NCI-H748 (cell line): ENCODE measurements around the gene GLCE.
"Not testable (repeated sequence)": the region's sequence is repeated elsewhere in the genome, so short reads cannot be mapped to it uniquely, and the experiment has no call there.

Source experiments
- DNase-seq: peaks from one replicate; lab custom pipeline; 2025; ENCODE audit not compliant: unreplicated experiment; lab: John Stamatoyannopoulos, UW

The GLCE gene

DNA sequence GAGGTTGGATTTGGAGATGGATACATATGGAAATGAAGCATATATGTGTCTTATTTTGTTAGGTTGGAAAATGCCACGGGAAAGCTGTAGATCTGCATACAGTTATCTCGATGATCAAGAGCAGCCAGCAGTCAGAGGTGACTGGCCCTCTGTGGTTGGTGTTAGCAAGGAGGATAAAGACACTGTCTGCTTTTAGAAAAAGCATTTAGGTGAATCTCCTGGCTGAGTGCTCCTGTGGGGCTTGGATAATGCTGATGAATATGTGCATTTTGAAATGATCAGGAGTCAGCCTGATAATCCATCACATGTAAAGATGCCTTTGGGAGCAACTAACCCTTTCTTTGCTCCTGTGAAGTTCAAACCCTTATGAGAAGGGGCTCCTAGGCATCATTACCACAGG lies 24.9 kb upstream of the GLCE start:
- DNase-seq = no peak

DNA sequence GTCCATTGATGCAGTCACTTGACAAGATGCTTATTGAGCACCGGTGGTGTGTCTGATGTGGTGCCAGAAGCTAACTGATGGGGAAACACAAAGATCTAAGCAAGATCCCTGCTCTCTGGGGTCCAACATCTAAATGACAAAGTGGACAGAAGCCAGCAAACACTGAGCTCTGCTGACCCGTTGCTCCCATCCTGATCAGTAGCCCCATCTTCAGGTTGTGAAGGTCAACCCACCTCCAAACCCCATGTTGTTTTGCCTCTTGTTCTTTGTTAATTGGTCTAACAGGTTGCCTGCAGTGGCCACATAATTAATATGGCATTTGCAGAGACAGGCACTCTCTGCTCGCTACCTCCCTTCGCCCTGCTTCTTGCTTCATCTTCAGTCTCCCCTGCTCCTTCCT lies 21.5 kb upstream of the GLCE start:
- no peak for DNase-seq

DNA sequence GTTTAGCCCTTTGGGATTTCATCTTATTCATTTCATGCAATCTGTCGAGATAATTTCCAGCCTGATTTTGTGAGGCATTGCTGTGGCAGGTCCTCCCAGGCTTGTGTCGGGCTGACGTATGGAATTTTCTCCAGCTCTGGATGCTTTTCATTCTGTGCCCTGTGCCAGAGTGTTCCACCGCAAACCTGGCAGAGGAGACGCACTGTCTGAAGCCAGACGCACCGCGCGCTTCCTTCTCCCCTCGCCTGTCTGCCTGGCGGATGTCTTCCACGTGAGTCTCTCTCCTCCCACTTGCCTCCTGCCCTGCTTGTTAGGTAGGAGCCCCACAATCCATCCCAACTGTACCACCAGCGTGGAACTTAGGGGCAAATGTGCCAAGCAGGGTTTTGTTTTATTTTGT lies 20.1 kb upstream of the GLCE start:
- DNase-seq = peak; percentile 2

DNA sequence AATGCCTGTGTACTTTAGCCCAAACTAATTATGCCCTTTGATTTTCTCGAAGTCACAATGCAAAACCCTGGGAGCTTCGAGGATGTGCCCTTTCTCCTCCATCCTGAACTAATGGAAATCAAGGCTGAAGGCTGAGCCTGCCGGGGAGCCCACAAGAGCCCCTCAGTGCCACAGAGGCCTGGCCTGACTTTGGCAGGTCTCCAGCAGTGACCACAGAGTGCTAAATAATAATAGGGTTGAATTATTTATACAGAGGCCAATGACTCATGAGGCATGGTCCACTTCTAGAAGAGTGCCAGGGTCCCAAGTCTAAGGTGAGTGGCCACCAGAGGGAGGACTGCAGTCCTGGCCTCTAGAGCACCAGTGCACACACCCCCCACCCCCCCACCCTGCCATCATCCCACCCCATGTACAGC lies 19.1 kb upstream of the GLCE start:
- DNase-seq = peak; percentile 53

DNA sequence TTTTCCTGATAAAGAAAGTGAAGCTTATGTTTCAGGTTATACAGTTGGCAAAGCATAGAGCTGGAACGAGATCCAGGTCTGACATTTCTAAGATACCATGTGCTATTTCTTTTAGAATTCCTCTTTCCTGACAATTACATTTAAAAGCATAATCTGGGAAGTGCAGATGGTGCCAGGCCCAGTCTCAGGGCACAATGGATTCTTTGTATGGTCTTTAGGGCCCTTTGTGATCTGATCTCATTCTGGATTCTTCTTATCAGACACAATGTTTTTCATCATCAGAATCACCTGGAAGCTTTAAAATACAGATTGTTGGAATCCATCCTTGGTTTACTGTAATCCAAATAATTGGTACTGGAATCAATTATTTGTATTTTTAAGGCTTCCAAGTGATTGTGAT lies 18.6 kb upstream of the GLCE start:
- no peak for DNase-seq

DNA sequence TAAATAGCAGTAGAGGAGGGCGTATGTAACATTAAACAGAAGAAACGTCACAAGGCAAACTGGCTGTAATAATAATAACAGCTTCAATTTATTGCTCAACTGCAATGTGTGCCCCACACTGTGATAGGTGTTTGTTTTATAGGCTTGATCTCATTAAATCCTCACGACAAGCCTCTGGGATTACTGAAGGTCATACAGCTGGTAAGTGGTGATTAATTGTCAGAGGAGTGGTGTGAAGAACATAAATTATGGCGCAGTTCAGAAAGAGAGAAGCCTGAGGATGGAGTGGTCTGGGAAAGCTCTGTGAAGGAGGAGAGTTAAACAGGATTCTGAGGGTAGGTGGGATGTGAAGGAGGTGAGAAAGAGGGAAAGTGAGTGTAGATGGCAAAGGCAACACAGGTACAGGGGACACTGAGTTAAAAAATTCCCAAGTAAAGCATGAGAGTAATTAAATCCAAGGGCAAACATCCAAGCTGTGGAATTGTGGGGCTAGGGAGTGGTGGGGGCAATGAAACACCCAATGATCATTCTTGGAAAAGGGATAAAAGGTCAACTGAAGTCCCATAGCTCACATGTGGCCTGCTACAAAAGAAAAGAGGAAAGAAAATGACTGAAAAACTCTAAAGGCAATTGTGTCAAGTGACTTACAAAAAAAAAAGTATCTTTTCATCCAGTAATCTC lies 16.5 kb upstream of the GLCE start:
- DNase-seq = peak; percentile 84

DNA sequence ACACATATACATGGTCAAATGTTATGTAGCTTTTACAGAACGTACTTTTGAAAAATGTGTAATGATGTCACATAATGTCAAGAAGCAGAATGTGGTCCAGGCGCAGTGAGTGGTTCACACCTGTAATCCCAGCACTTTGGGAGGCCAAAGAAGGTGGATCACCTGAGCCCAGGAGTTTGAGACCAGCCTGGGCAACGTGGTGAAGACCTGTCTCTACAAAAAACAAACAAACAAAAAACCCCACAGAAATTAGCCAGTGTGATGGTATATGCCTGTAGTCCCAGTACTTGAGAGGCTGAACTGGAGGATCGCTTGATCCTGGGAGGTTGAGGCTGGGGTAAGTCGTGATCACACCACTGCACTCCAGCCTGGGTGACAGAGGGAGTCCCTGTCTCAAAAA lies 15.9 kb upstream of the GLCE start:
- no peak for DNase-seq

DNA sequence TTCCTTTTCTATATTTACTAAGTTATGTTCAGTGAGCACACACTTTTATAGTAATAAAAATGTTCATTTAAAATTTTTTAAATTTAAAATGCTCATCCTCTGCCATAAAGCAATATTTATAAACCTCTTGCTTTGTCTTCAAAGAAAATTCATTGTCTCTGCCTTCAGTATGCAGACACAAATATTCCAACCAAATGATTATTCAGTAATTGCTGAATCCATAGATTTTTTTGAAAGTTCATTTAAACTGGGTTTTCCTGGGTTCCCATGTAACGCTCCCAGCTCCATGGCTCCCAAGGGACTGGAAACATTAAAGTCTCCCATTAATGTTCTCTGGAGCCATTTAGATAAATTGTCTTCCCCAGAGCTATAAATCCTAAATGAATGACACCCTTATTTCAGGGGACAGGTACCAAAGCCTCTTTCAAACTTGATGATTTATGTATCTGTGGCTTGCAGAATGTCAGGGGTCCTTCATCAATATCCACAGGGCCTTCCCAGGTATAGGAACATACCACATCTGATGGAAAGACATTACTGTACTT lies 15.2 kb upstream of the GLCE start:
- no peak for DNase-seq

DNA sequence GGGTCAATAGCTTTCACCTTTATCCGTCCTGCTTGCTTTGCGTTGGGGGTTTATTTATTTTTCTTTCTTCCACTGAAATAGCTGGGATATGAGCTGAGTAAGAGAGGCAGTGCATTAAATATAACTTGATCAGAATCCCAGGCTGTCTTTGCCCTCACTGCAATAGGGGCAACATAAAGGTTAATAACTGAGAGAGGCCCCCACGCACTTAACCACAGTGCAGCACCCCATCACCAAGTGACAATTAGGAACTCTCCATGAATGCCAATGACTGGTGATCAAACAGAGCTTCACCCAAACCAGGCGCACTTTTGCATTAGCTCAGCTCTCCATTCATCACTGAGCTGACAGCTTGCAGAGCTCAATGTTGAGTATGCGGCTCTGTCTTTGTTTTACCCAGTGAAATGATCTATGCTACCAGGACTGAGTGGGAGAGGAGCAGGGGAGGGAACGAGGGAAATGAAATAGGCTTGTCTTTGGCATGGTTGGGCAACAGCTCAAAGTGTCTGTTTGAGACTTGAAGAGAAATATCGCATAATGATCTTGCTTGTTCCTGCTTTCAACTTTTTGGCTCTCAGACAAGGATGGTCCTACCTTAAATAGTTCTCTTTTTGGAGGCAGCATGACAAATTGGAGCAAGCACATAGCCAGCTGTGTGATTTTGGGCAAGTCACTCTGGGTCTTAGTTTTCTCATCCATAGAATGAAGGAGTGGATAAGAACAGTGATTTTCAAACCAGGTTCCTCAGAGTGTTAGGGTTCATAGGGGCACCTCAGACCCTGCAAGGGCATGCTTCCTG lies 14.5 kb upstream of the GLCE start:
- DNase-seq = peak; percentile 12

DNA sequence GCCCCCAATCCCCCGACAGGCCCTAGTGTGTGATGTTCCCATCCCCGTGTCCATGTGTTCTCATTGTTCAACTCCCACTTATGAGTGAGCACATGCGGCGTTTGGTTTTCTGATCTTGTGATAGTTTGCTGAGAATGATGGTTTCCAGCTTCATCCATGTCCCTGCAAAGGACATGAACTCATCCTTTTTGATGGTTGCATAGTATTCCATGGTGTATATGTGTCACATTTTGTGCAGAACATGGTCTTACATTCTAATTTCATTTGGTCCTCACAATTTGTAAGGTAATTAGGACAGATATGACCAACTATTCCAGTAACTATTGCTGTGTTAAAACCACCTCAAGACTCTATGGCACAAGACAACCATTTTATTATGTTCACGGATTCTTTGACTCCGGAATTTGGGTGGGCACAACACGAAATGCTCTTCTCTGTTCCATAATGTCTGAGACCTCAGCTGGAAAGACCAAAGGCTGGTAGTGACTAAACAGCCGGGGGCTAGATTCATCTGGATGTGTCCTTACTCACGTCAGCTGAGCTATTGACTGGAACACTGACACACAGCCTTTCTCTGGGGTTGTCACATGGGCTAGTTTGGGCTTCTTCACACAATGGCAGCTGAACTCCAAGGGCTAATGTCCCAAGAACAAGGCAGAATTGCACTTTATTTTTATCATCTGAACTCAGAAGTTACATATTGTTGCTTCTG lies 13.6 kb upstream of the GLCE start:
- no peak for DNase-seq

DNA sequence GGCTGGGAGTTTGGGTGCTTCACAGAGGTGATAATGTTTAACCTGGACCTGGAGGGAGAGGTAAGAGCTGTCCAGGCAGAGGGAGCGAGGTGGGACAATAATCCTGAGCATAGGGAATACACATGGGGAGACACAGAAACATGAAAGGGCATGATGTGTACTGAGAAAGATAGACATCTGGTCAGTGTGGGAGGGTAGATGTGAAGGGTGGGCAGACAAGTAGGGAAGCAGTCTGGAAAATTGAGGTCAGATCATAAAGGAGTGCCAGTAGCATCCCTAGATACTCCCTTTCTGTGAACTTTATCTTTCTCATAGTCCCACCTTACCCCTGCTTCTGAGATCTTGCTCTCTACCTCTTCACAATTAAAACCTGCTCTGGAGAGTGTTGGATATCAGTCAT lies 12.0 kb upstream of the GLCE start:
- DNase-seq = no peak

DNA sequence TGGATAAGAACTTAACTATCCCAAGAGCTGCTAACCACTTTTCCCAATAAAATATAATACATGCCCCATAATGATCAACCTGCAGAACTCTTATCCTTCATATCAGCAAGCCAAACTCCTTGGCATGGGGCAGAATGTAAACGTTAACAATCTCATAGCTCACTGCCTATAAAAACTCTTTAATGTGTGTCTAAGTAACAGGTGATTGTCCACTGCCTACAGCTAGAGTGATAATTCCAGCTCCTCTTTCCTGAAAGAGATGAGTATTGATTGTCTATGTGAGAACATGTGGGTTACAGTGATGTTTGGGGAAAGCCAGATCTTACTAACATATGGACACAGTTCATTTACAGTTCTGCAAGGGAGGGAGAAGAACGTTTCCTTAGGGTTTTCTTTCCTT lies 11.3 kb upstream of the GLCE start:
- DNase-seq = no peak

DNA sequence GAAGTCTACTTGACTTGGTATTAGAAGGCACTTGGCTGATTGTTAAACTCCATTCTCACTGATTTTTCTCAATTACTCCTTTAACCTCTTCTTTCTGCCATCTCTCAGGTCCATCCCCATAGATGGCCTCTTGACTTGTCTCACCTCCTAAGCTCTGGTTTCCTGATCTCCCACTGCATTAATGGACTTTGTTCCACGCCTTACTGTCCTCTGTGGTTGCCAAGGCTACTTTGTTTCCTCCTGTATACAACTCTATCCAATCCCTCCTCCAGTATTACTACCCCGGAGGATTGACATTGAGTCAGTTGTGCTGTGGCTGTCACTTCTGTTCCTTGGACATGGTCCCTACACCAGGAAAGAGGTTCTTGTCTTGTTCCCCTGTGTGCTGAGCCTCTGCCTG lies 10.6 kb upstream of the GLCE start:
- no peak for DNase-seq

DNA sequence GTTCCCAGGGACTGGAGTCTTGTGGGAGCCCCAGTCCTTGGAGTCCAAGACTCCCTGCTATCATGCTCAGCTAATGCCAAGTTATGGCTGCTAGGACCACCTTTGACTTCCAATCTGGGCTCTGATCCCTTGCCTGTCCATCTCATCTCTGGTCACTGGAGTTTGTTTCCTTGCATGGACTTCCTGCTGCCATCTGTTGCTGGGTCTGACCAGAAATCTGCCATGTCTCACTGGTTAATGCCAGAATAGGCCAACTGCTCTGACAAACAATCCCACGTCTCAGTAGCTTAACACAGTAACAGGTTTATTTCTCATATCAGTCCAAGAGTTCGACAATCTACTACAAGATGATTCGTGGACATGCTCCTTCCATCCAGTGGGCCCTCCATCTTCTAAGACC lies 10.1 kb upstream of the GLCE start:
- DNase-seq = no peak

DNA sequence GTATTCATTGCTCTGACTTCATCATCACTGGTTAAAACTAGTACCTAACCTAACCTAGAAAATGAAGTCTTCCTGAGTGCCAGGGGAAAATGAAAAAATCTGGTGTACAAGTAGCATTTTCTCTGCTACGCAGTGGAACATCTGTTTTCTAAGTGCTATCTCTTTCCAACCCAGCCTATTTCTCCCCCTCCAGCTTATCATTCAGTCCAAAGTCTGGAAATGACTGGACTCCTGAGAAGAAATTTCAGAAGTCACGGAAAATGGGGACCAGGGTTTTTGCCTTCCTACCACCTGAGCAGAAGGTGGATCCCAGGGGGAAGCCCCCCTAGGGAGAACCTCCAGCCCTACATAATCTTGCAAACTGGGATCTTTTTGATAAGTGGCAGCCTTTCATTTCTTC lies 9.6 kb upstream of the GLCE start:
- DNase-seq = no peak

DNA sequence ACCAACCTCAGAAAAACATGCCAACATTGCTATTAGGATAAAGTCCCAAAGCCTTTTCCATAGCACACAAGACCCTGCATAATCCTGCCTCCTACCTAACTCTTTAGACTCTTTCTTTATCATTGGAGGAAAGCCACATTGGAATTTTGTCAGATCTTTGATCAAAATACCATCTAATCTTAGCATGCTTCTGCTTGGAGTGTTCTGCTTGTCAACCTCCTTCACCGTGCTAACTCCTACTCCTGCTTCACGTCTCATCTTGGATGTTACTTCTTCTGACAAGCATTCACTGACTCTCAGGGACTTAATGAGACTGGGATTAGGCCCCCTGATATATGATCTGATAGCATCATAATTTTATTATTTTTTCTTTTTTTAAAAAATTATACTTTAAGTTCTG lies 7.4 kb upstream of the GLCE start:
- DNase-seq = no peak

DNA sequence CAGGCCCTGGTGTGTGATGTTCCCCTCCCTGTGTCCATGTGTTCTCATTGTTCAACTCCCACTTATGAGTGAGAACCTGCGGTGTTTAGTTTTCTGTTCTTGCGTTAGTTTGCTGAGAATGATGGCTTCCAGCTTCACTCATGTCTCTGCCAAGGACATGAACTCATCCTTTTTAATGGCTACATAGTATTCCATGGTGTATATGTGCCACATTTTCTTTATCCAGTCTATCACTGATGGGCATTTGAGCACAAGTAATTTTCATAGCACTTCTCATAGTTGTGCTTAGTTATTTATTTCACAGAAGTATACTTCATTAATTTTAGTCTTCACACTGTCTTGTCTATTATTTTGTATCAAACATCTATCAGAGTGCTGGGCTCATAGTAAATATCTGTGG lies 6.8 kb upstream of the GLCE start:
- DNase-seq = not testable (repeated sequence)

DNA sequence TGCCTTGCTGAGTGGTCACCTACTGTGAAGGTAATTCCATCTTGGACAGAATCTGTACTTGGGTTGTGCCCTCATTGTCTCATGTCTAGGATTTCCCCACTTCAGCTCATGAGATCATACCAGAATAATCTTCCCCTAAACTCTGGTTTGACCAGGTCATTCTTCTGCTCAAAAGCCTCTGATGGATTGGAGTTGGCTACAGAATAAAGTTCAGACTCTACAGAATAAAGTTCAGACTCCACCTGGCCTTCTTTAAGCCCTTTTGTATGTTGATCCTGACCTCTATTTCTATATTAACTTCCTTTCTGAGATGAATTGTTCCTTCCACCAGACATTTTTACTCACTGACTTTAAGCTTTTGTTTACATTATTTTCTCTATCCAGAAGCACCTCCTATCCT lies 6.4 kb upstream of the GLCE start:
- no peak for DNase-seq

DNA sequence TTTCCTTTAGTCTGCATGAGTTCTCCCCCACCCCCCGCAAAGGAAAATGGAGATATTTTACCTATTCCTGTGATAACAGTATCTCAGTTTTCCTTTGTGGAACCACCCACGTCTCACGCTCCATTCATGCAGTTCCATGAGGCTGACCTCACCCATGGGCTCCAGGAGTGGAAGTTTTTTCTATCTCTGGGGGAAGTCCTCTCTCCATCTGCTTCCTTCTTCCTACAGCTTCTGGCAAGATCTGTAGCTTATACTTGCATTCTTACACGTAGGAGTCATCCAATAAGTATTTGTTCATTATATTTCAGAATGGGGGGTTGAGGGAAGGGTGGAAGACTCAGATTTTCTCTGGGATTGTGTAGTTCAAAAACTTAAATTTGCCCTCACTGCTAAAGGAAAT lies 5.8 kb upstream of the GLCE start:
- no peak for DNase-seq

DNA sequence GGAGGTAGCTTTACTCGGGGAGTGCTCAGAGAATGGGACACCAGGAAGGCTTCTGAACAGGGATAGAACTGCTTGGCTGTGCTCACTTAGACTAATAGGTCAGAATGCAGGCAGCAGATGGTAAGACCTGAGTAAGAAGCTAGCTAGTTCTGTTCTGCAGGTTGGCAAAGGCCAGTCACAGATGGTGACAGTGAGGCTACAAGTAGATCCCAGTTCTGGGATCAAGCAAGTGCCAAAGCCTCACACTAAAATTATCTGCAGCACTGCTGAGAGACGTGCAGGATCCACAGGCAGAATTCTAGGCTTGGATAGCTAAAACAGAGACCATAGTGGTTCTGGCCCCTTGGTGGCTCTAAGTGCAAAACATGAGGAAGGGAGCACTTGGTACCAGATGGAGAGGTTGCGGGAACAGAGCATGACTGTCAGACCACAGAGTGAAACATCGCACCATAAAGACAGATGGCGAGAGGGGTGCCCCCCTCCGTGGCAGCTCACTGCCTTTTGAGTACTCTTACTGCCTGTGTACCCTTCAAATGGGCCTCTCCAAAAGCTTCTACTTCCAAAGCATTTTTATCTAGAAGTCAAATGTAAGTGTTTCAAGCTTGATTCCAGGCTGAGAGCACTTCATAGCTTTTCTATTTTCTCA lies 3.6 kb upstream of the GLCE start:
- no peak for DNase-seq

DNA sequence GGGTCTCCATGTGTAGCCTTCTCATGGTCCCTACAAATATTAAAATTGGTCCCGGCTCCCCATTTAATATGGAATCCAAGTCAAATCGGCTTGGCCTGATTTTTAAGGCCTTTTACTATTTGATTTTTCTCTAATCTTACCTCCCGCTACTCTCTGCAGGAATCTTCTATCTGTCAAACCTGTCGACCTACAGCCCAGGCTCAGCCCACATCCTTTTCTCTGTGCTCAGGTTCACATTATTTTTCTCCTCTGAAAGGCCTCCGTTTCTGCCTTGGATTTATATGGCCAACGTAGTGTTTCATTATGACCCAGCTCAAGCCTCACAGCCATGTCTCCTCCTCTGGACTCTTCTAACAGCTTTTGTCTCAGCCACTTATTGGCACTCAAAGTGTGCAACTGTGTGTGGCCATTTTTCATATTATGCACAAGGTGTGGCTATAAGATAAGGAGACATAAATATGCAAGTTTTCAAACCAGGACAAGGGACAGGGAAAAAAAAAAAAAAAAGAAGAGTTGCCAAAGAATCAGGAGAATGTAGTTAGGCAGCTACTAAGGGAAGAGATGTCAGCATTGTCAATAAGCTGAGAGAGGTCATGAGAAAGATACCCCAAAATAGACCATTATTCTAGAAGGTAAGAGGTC lies 2.1 kb upstream of the GLCE start:
- DNase-seq = no peak
